HG03520 (cell line): ENCODE results near the gene ARL6IP4.

Experiments used
- ATAC-seq: cut with Tn5 transposase; IDR thresholded peaks from one replicate; pipeline ENCODE4 v1.9.1; 2021; ENCODE audit warnings: mild to moderate bottlenecking, moderate library complexity; ENCODE audit not compliant: unreplicated experiment

The ARL6IP4 gene

GRCh38 chr12:122958198-122958888 lies 22.1 kb upstream of the ARL6IP4 start:
- ATAC-seq: no peak

GRCh38 chr12:122959566-122960192 lies 20.8 kb upstream of the ARL6IP4 start:
- no peak for ATAC-seq

GRCh38 chr12:122960193-122960569 lies 20.3 kb upstream of the ARL6IP4 start:
- no peak for ATAC-seq

- ATAC-seq: no peak
These were observed 18.8 kb upstream of the ARL6IP4 start for GRCh38 chr12:122961531-122962329.

GRCh38 chr12:122963941-122964265 lies 16.6 kb upstream of the ARL6IP4 start:
- ATAC-seq: no peak

- no peak for ATAC-seq
These were observed 15.8 kb upstream of the ARL6IP4 start for GRCh38 chr12:122964439-122965257.

GRCh38 chr12:122965321-122965751 lies 15.1 kb upstream of the ARL6IP4 start:
- ATAC-seq: no peak

GRCh38 chr12:122965851-122966742 lies 14.4 kb upstream of the ARL6IP4 start, which contains the start of gene ABCB9:
TSS of gene ABCB9 (minus strand) at chr12:122966463. CDS start at chr12:122960235, 6,228 bp downstream.
- ATAC-seq: peak; percentile 77

- no peak for ATAC-seq
These were observed 13.5 kb upstream of the ARL6IP4 start for GRCh38 chr12:122966743-122967550.

- ATAC-seq: no peak
These were observed 12.4 kb upstream of the ARL6IP4 start for GRCh38 chr12:122968104-122968503.

- ATAC-seq: no peak
These were observed 10.8 kb upstream of the ARL6IP4 start for GRCh38 chr12:122969676-122970075.

GRCh38 chr12:122974274-122974891 lies 6.1 kb upstream of the ARL6IP4 start:
- ATAC-seq: peak; percentile 73

GRCh38 chr12:122974892-122975789 lies 5.3 kb upstream of the ARL6IP4 start, which contains the start of gene OGFOD2:
TSS of gene OGFOD2 (plus strand) at chr12:122975244. CDS start at chr12:122975252, 8 bp downstream.
- peak; percentile 55 for ATAC-seq

- no peak for ATAC-seq
These were observed 4.5 kb upstream of the ARL6IP4 start for GRCh38 chr12:122975790-122976647.

- no peak for ATAC-seq
These were observed 3.9 kb upstream of the ARL6IP4 start for GRCh38 chr12:122976648-122976975.

GRCh38 chr12:122977153-122977552 lies 3.3 kb upstream of the ARL6IP4 start:
- ATAC-seq: no peak
